NCI-H2227 (cell line): Measurements from ENCODE around the gene FKBP6.
"Not testable (repeated sequence)": the region's sequence is repeated elsewhere in the genome, so short reads cannot be mapped to it uniquely, and the experiment has no call there.

Experiments used
- DNase-seq: peaks from one replicate; lab custom pipeline; 2025; ENCODE audit not compliant: unreplicated experiment; lab: John Stamatoyannopoulos, UW

Gene FKBP6

GRCh38 chr7:73387908-73388414 lies 60.0 kb downstream of the FKBP6 start:
- DNase-seq, result no peak

DNA sequence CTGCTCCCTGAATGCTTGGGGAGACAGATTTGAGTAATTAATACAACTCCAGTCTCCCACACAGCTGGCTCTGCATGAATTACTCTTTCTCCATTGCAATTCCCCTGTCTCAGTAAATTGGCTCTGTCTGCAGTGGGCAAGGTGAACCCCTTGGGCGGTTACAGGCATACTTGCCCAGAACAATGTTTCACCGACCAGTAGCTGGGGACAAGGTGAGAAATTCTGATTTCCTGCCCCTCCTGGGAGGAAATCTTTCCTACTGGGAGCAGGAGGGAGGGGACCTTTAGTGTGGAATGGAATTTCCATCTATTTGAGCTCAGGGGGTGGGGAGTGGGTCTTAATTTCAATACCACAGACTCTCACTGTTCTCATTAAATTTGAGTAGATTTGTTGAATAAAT lies 63.4 kb downstream of the FKBP6 start:
- no peak for DNase-seq

DNA sequence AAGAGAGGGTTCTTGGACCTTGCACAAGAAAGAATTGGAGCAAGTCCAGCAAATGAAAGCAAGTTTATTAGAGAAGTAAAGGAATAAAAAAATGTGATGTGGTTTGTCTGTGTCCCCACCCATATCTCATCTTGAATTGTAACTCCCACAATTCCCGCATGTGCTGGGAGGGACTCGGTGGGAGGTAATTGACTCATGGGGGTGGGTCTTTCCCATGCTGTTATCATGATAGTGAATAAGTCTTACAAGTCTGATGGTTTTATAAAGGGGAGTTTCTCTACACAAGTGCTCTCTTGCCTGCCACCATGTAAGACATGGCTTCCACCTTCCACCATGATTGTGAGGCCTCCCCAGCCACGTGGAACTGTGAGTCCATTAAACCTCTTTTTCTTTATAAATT lies 66.5 kb downstream of the FKBP6 start:
- DNase-seq, result no peak

- DNase-seq, result no peak
Observed at GRCh38 chr7:73395538-73396503, 67.9 kb downstream of the FKBP6 start.

GRCh38 chr7:73397521-73398281 lies 69.7 kb downstream of the FKBP6 start:
- DNase-seq, result no peak

- peak; percentile 90 for DNase-seq
Observed at GRCh38 chr7:73399185-73400050, 71.5 kb downstream of the FKBP6 start.

GRCh38 chr7:73404860-73405259 lies 76.9 kb downstream of the FKBP6 start:
- DNase-seq, result not testable (repeated sequence)
